Measurements from ENCODE around the gene MTRF1.
"Not testable (repeated sequence)": the region's sequence is repeated elsewhere in the genome, so short reads cannot be mapped to it uniquely, and the experiment has no call there.

MTRF1 gene

GRCh38 chr13:41279156-41279555 is 15.8 kb upstream of the MTRF1 start:
- DNase-seq, result not testable (repeated sequence)

DNA sequence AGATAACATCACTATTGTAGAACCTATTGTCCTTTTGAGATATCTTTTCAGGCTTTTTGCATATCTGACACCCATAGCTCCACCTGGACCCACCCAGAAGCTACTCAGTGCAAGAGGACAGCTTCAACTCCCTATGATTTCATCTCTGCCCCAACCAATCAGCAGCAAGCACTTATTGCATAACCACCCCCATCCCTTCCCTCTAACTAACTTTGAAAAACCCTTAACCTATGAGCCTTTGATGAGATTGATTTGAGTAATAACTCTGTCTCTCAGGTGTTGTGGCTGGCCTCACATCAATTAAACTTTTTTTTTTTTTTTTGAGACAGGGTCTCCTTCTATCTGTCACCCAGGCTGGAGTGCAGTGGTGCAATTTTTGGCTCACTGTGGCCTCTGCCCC is 13.4 kb upstream of the MTRF1 start:
- DNase-seq, result no peak

GRCh38 chr13:41274881-41275280 is 11.5 kb upstream of the MTRF1 start:
- no peak for DNase-seq

DNA sequence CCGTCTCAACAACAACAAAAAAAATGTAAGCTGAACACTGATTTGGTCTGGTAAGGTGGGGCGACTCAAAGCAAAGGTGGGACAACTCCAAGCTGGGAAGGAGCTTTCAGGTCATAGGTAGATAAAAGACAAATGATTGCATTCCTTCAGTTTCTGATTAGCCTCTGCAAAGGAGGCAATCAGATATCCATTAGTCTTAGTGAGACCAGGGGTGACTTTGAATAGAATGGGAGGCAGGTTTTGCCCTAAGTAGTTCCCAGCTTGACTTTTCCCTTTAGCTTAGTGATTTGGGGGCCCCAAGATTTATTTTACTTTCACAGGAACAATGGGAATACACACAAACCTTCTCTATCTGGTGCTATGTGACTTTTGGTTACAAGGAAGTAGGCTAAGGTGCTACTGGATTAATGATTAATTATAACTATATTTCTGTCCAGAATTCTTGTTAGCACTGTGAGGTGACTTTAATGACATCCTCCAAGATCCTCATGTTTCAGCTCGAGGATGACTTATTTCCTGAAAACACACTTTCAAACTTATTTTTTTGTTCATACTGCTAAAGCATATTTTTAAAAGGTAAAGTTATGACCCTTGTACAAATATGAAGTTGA is 10.6 kb upstream of the MTRF1 start:
- no peak for DNase-seq

DNA sequence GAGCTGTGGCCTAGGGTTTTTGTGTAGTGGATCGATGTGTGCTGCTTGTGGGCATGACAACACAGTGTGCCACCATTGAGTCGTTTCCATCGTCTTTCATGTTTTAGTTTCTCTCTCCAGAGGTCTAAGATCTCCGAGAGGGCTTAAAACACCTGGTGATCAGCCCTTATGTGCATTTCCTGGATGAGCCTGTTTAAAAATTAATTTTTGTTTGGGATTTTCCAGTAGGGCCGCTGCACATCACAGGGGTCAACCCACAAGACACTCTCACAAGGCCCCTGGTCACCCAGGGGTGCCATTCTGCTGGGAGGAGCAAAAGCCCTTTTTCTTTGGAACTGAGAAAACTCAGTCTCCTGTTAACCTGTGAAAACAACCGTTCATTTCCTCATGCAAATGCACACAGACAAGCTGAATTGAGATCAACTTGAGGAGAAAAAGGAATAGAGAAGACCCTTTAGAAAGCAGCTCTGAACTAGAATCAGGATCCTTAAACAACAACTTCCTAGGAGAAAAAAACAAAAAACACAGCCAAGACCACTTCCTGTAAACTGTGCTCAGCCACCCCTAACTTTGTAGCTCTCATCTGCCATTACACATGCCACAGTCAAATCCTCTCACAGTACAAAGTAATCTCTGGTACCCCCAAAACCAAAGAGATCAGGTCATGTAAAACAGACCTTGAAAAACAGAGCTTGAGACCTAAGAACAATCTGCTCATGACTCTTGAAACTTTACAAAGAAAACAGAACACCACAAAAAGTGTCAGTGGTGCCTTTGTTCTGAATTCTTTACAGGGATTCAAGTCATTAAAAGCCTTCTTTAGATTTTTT is 8.3 kb upstream of the MTRF1 start:
- DNase-seq, result no peak

DNA sequence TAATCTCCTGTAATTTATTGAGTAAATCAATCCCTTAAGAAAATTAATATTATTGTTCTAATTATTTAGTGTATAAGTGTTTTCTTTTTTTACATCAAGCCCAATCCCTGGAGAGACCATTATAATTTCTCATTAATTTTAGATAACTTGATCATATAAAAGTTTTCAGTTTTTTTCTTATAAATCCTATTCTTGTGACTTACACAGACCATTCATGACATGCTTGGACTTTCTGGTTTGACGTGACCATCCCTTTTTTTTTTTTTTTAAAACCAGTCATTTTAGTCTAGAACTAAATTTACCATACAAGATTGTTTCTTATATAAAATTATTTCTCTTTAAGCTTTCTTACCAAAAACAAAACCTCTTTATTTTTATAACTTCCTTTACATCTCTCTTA is 5.4 kb upstream of the MTRF1 start:
- no peak for DNase-seq

- DNase-seq, result no peak
These were observed 3.7 kb upstream of the MTRF1 start for GRCh38 chr13:41267106-41267505.

DNA sequence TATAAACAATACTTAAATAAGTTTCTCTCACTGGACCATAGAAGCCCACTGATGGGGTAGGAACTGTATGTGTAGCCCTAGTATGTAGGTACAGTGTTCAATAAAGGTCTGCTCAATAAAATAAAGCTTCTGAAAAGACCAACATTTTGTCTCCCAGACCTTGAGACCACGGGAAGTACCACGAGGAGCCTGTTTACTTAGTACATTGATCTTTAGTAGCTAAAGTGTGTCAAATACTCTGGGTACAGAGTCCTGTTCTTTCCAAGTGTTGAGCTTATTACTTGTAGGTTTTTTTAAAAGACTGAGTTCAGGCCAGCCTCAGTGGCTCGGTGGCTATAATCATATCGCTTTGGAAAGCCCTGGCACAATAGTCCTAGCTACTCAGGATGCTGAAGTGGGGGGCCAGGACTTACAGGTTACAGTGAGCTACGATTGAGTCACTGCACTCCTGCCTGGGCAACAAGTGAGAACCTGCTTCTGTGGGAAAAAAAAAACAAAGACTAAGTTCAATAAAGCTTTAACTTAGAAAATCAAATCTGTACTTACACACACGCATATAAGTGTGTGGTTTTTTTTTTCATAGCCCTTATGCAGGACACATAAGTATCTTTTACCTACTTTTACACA is 3.4 kb downstream of the MTRF1 start:
- DNase-seq, result no peak

DNA sequence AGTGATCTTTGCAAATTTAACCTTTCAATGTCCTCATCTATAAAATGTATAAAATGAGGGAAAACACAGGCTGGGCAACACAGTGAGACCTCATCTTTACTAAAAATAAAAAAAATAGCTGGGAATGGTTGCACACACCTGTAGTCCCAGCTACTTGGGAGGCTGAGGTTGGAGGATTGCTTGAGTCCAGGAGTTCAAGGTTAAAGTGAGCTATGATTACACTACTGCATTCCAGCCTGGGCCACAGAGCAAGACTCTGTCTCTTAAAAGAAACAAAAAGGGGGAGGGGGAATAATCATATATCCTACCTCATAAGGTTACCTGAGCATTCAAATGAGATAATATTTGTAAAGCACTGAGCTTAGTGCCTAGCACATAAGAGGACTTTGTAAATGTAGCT is 5.8 kb downstream of the MTRF1 start:
- DNase-seq, result no peak

DNA sequence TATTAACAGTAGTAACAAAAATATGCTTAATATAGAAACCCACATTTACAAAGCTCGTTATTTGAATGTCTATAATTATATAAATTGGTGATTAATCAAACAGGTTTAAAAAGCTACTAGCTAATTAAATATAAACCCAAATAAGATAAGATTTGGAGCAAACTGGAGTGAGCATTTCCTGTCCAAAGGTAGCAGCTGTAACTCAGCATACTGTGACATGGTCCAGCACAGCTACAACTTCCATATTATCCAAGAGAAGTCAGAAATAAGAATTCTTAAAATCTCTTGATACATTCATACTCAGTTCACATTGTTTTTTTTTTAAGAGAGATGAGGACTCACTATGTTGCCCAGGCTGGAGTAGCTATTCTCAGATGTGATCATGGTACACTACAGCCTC is 8.5 kb downstream of the MTRF1 start:
- DNase-seq, result no peak

DNA sequence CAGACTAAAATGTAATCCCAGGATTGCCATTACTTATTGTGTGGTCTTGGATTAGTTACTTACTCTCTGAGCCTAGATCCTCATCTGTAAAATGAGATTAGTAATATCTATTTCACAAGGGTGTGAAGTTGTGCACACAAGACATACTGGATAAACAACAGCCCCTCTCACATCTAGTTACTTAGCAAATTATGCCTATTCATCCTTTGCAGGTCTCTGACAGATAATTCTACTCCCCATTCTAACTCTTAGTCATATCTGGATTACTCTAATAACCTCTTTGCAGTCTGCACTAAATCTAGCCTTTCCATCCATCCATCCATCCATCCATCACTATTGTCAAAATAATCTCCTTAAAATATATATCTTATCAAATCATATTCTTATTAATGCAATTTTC is 12.4 kb downstream of the MTRF1 start:
- DNase-seq, result no peak

DNA sequence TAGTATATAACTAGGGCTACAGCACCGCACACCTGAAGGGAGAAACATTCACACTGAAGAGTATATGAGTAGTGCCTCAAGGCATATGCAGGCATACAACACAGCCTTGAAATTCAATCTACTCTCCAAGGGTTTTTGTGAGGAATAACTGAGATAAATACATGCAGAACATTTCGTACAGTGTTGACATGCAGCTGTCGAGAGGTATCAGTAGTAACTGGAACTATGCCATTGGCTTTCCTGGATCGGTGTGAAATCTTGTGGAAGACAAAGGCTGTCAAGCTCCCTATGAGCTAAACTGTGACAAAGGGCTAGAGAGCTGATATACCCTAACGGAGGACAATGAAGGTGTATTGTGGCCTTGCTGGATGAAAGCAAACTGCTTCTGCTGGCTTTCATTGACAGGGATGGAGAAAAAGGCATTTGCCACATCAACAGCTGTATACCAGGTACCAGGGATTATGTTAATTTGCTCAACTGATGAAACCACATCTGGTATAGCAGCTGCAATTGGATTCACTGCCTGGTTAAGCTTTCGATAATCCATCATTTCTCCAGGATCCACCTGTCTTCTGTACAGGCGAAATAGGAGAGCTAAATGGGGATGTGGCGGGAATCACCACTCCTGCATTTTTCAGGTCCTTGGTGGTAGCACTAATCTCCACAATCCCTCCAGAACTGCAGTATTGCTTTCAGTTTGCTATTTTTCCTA is 16.3 kb downstream of the MTRF1 start:
- no peak for DNase-seq

DNA sequence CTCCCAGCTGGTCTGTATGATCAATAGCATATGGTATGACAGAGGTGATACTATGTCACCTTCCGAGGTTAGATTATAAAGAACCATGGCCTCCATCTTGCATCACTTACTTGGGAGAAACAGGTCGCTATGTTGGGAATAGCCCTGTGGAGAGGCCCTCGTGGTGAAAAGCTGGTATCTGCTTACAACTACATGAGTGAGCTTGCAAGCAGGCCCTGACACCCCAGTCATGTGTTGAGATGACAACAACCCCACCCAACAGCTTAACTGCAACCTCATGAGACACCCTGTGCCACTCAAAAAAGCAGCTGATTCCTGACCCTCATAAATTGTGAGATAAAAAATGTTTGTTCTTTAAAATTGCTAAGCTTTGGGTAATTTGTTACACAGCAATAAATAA is 18.8 kb downstream of the MTRF1 start:
- DNase-seq, result no peak

DNA sequence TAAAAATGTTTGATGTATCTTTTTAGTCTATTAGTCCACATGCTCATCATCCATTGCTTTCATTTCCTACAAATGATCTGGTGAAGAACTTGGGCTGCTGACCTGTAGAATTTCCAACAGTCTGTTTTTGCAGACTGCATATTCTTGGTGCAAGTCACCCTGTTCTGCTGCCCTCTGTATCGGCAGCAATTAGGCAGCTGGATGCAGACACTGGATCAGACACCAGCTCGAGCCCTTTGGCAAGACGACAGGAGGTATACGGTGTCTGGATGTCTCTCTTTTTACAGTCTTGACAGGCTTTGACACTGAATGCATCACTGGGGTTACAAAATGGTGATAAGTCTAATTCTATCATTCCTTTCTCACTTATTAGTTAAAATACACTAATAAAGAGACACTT is 21.8 kb downstream of the MTRF1 start:
- DNase-seq, result no peak

GRCh38 chr13:41236369-41236768 is 27.0 kb downstream of the MTRF1 start:
- DNase-seq, result no peak

GRCh38 chr13:41232578-41233480 is 30.5 kb downstream of the MTRF1 start:
- DNase-seq, result no peak

GRCh38 chr13:41231786-41232185 is 31.6 kb downstream of the MTRF1 start:
- no peak for DNase-seq

DNA sequence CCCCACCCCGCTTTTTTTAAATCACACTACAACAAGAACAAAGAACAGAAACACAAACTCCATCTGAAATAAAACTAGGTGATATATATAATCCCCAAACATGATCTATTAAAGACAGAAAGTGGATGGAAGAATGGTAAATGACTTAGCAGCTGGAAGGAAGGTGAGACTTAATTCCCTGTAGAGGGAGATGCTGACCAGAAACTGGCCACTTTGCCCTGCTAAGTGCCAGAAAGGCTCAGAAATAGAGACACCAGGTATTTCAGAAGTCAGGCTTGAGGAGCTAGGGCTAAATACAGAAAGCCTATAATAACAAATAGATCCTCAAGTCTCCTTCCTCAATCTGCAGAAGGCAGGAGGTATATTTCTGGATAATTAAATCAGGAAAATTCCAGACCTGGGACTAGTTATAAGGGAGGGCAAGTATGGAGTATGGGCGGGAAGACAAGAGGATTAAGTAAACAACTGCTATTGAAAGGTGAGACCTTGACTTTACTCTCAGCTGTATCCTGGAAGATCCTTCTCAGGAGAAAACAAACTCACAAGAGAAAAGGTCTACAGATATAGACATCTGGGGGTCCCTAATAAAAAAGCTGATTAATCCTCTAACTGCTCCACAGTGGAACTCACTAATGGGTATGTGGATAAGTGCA is 32.2 kb downstream of the MTRF1 start:
- DNase-seq, result no peak

DNA sequence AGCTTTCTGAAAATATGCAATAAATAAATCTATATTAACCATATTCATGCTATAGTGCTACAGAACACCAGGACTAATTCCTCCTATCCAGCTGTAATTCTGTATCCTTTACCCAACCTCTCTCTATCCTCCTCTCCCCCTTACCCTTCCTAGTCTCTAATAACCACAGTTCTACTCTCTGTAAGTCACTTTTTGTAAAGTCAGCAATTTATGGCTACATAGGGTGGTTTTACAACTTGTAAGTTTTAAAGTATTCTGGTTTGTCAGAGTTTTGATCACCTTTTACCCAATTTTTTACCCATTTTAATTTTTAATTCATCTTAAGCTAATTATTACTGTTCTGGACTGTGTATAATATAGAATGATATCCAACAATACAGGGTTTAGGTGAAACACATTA is 34.0 kb downstream of the MTRF1 start:
- DNase-seq, result no peak

- DNase-seq, result no peak
These were observed 39.0 kb downstream of the MTRF1 start for GRCh38 chr13:41224113-41225110.

All from NCI-H1930 (cell line).